IPS-15b (cell line): Measurements from ENCODE around the gene ITPKB.

ENCODE experiments used
- H3K27me3 ChIP-seq: one replicate; pipeline ENCODE4 v1.6.1; 2013; ENCODE audit warnings: low read length; ENCODE audit not compliant: control insufficient read depth, insufficient read depth
- H3K36me3 ChIP-seq: one replicate; pipeline ENCODE4 v1.6.1; 2013; ENCODE audit warnings: low read length; ENCODE audit not compliant: control insufficient read depth, insufficient read depth
- H3K4me1 ChIP-seq: one replicate; pipeline ENCODE4 v1.6.1; 2013; ENCODE audit warnings: mild to moderate bottlenecking, low read length; ENCODE audit not compliant: control insufficient read depth, insufficient read depth
- H3K4me3 ChIP-seq: one replicate; pipeline ENCODE4 v1.5.1; 2013; ENCODE audit warnings: low read depth, low read length
- H3K9ac ChIP-seq: one replicate; pipeline ENCODE4 v1.6.1; 2013; ENCODE audit warnings: low read depth, mild to moderate bottlenecking, low read length
- H3K9me3 ChIP-seq: one replicate; pipeline ENCODE4 v1.6.1; 2013; ENCODE audit warnings: mild to moderate bottlenecking, low read length; ENCODE audit not compliant: control insufficient read depth, insufficient read depth

ITPKB gene

DNA sequence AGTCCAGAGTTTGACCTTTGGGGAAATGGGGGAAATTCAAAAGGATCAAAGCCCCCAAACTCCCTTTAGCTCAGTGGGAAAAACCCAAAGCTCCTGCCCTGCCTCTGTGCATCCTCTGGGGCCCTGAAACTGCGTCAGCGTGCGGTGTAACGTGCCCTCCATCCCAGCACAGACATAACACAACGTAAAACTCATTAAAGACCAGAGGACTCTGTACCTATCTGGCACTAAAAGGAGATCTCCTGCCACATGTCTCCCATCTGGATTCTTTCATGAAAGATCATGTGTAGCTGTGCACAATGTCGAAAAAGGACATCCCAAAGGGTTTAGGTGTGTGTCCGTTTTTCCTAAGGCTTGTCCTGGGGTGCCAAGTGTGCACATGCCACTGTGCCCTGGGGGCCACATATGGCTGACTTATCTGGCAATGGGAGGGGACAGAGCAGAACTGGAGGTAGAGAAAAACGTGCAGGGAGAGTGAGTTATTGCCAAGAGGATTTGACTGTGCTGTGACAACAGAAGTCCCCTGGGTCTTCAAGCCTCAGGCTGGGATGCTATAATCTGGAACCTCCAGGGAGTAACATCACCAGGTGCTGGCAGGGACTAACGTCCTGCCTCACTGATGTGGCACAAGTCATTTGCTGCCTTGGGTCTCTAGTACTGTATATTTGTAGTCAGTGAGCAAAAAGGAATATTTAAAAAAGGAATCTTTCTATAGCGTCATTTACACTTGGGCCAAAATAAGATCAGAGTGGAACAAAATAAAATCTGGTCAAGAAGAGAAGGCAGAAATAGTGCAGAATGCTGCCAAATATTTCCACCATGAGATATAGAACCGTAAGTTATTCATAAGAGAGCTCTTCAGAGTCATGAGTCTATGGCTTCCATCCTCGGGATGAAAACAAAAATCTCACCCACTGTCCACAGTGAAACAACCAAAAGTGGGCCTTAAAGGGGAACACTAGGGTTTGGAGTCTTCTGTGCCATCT is 52.3 kb downstream of the ITPKB start:
- no peak overlapping the region for H3K9ac ChIP-seq
- no peaks in the 10 kb centered on the region for H3K36me3 ChIP-seq
- no peaks in the 10 kb centered on the region for H3K9me3 ChIP-seq
- peaks cover 24% of the 10 kb centered on the region for H3K27me3 ChIP-seq
- no peaks in the 10 kb centered on the region for H3K4me1 ChIP-seq
- no peak overlapping the region for H3K4me3 ChIP-seq

- Histone ChIP-seq H3K27me3 (peaks cover 38% of the 10 kb centered on the region), H3K4me1 (no peaks in the 10 kb centered on the region), H3K36me3 (no peaks in the 10 kb centered on the region), H3K9ac (no peak overlapping the region), H3K9me3 (no peaks in the 10 kb centered on the region), H3K4me3 (no peak overlapping the region)
Observed at GRCh38 chr1:226685196-226685820, 53.8 kb downstream of the ITPKB start.

DNA sequence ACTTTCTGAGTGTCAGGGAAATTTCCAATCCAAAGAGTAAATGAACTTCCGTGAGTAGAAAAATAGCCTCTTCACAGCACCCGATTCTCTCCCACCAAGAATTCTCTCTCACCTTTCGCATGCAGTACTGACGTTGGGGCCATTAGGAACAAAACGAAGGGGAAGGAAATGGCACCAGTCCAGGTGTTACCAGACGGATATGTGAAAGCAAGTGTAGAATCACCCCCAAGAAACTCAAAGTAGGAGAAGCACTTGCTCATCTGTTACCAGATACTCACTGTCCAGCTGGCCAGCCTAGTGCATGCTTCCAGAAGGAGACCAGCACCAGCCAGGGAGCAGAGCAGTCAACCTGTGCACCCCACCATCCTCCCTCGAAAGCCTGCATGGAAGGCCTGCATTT is 55.1 kb downstream of the ITPKB start:
- H3K4me1 ChIP-seq = peaks cover 3% of the 10 kb centered on the region
- H3K4me3 ChIP-seq = no peak overlapping the region
- H3K9me3 ChIP-seq = no peaks in the 10 kb centered on the region
- no peak overlapping the region for H3K9ac ChIP-seq
- peaks cover 41% of the 10 kb centered on the region for H3K27me3 ChIP-seq
- H3K36me3 ChIP-seq = no peaks in the 10 kb centered on the region

GRCh38 chr1:226682871-226683814 is 55.9 kb downstream of the ITPKB start:
- Histone ChIP-seq H3K4me3 (no peak overlapping the region), H3K9ac (no peak overlapping the region), H3K4me1 (peaks cover 3% of the 10 kb centered on the region)

DNA sequence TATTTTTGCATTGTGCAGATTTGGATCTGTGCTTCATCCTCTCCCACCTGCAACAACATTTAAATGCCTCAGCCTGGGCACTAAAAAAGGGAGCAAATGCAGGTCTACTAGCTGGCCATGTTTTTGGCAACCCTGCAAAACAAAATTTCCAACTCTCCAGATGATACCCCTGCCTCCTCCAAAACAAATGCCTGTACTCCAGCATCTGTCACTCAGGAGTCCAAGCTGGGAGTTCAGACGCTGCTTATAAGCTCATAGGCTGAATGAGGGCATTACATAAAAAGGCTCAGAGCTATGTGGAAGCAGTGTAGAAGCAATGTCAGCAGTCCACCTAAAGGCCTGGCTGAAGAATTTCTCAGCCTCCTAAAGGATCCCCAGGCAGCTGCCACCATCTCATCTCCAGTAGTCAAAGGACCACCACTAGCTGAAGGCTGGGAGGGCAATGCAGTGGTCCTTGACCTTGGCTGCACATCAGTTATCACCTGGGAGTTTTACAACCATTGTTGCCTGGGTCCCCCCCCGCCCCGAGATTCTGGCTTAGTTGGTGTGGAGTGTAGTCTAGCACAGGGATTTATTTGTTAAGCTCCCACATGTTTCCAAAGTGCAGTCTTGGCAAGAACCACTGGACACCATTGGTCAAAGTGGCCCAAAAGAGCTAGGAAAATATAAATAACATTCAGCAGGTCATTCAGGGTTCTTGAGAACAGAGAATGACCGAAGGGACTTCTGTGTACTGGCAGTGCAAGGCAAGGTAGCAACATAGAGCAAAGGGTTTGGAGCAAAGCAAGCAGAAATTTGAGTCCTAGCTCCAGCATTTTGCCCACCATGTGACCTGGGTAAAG is 57.2 kb downstream of the ITPKB start:
- peaks cover 3% of the 10 kb centered on the region for H3K4me1 ChIP-seq
- no peak overlapping the region for H3K4me3 ChIP-seq
- no peak overlapping the region for H3K9ac ChIP-seq
- H3K36me3 ChIP-seq = no peaks in the 10 kb centered on the region
- peaks cover 59% of the 10 kb centered on the region for H3K27me3 ChIP-seq
- H3K9me3 ChIP-seq = no peaks in the 10 kb centered on the region

More at GRCh38 chr1:226682871-226683814, 55.9 kb downstream of the ITPKB start:
- Histone ChIP-seq H3K27me3 (peaks cover 50% of the 10 kb centered on the region), H3K36me3 (no peaks in the 10 kb centered on the region), H3K9me3 (no peaks in the 10 kb centered on the region)

GRCh38 chr1:226680653-226681052 is 58.4 kb downstream of the ITPKB start:
- H3K36me3 ChIP-seq = no peaks in the 10 kb centered on the region
- no peaks in the 10 kb centered on the region for H3K9me3 ChIP-seq
- H3K27me3 ChIP-seq = peaks cover 63% of the 10 kb centered on the region
- no peak overlapping the region for H3K9ac ChIP-seq
- H3K4me1 ChIP-seq = peaks cover 3% of the 10 kb centered on the region
- no peak overlapping the region for H3K4me3 ChIP-seq

DNA sequence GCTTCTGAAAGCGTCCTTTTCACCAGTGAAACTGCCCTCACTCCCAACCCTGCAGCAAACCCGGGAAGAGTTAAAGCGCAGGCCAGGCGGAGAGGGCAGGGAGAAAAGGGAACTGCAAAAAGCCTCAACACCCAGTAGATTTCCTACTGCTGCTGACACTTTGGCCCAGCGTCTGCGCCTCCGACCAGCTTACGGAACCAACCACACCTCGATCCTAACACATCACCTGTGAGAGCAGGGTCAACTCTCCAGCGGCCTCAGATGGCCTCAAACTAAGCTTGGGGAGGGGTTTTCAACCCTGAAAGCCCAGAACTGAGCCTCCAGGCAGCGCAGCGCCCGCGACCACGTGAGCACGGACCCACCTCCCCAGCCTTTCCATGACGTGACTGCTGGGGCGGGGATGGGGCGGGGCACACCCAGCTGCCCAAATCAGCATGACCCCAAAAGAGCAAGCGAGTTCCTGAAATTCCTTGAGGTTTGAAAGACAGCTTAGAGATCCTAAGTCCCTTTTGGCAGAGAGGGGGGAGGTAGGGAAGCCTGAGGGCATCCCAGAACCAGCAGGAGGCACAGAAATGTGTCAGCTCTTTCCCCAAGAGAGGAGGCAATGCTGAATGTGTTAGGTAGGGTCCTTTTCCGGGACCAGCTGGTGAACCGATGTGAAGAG is 59.1 kb downstream of the ITPKB start:
- Histone ChIP-seq H3K4me3 (peak overlapping the region; percentile 41), H3K9me3 (no peaks in the 10 kb centered on the region), H3K36me3 (no peaks in the 10 kb centered on the region), H3K4me1 (peaks cover 3% of the 10 kb centered on the region), H3K9ac (no peak overlapping the region), H3K27me3 (peaks cover 63% of the 10 kb centered on the region)

DNA sequence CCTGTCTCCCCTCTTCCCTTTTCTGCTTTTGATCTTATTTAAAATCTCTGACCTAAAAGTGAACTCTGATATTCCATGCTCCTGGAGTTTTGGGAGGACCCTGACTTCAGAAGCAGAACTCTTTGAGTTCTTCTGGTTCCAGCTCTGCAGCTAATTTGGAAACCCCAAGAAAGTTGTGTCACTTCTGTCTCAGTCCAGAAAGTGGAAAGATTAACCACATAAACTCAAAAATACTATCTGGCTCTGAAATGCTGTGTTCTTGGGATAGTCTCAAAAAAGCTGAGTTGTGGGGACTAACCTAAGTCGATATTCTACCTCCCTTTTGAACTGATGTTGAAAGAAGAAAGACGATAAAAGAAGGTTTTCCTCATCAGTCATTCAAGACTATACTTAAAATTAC is 59.8 kb downstream of the ITPKB start:
- Histone ChIP-seq H3K9ac (no peak overlapping the region), H3K27me3 (peaks cover 63% of the 10 kb centered on the region), H3K4me3 (no peak overlapping the region), H3K9me3 (no peaks in the 10 kb centered on the region), H3K36me3 (no peaks in the 10 kb centered on the region), H3K4me1 (peaks cover 3% of the 10 kb centered on the region)

DNA sequence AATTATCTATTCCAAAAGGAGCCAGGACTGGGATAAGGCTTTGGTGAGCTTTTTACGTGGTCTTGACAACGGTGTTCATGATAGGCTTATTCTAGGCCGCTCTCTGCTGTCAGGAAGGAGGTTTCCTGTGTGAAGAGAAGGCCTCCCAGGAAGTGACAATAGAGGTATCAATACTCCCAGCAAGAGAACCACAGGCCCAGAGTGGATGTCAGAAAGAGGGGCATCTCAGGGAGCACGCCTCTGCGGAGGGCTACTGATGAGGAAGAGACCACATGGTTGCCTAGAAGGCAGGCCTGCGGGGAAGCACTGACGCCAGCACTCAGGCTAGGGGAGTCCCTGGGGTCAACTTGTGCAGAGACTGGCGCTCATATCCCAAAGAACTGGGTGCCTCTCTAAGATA is 60.4 kb downstream of the ITPKB start:
- Histone ChIP-seq H3K9me3 (no peaks in the 10 kb centered on the region), H3K4me3 (no peak overlapping the region), H3K36me3 (no peaks in the 10 kb centered on the region), H3K27me3 (peaks cover 58% of the 10 kb centered on the region), H3K9ac (no peak overlapping the region), H3K4me1 (peaks cover 3% of the 10 kb centered on the region)

GRCh38 chr1:226678251-226678650 is 60.8 kb downstream of the ITPKB start:
- Histone ChIP-seq H3K9me3 (no peaks in the 10 kb centered on the region), H3K9ac (no peak overlapping the region), H3K27me3 (peaks cover 54% of the 10 kb centered on the region), H3K36me3 (no peaks in the 10 kb centered on the region), H3K4me3 (no peak overlapping the region), H3K4me1 (peaks cover 3% of the 10 kb centered on the region)
